ENCODE data around the gene BBOF1. TPM values are rescaled to one million over a fixed set of nuclear protein-coding genes. Genes with fewer than 3 reads are reported as not detected.
"Not testable (repeated sequence)": the region's sequence is repeated elsewhere in the genome, so short reads cannot be mapped to it uniquely, and the experiment has no call there.

The BBOF1 gene
- total RNA-seq, 3 donors from 2014 or later (not counting 1 experiment from before 2014, with no cell fraction given), result 3.1 to 3.6 (median 3.2) TPM

GRCh38 chr14:74111395-74112216, 92.5 kb downstream of the BBOF1 start:
- intact Hi-C loops (cut with micrococcal nuclease), result loop anchor here (1.0 kb wide), 2 partner anchors 140 to 146 kb away; no protein-coding TSS in a partner anchor
- TF ChIP-seq CTCF (IDR thresholded peaks at IDR 0.05), result peak; percentile 60
- ATAC-seq, result peak; percentile 60 to 76 (median 71)
- H3K27ac ChIP-seq (ENCODE audit: low read length); H3K4me1 Mint-ChIP-seq; H3K4me3 ChIP-seq (ENCODE audit: low read length); H3K9me3 ChIP-seq (ENCODE audit: control insufficient read depth, insufficient read depth, low read length); H3K36me3 Mint-ChIP-seq; H3K27me3 Mint-ChIP-seq (ENCODE audit: low read depth in 2 of 2); H3K27ac Mint-ChIP-seq; H3K27me3 ChIP-seq (ENCODE audit: control insufficient read depth, insufficient read depth, low read length); H3K4me1 ChIP-seq (ENCODE audit: control insufficient read depth, insufficient read depth, low read length); H3K9me3 Mint-ChIP-seq; H3K4me3 Mint-ChIP-seq: not testable (repeated sequence)
- 96% methylated on average over 11 of the region's 13 CpGs for WGBS (ENCODE audit: insufficient coverage)
- DNase-seq, result peak in 1 of 2 donors; percentile 65
- H3K36me3 ChIP-seq (ENCODE audit: control insufficient read depth, insufficient read depth, low read length), result peaks cover 12% of the 10 kb centered on the region

Other genes with a start within 250 kb of the BBOF1 start
- 1 to 10 TPM in 2 of 3 donors, under 1 TPM in 1; 0.48 to 1.5 (median 1.5) TPM for gene PTGR2, start 167.5 kb upstream of the BBOF1 start, total RNA-seq
- gene ZNF410, start 132.5 kb upstream of the BBOF1 start, total RNA-seq, result 100 to 1,000 TPM; 111 to 118 (median 113) TPM
- gene FAM161B, start 69.3 kb upstream of the BBOF1 start, total RNA-seq, result 1 to 10 TPM; 2.5 to 4.8 (median 3.1) TPM
- 10 to 100 TPM; 20.8 to 24.0 (median 21.7) TPM for gene COQ6, start 69.0 kb upstream of the BBOF1 start, total RNA-seq
- 10 to 100 TPM in 2 of 3 donors, 1 to 10 TPM in 1; 8.6 to 15.7 (median 13.0) TPM for gene ENTPD5, start 61 bp upstream of the BBOF1 start, total RNA-seq
- 1 to 10 TPM; 8.5 to 9.6 (median 9.5) TPM for gene ALDH6A1, start 65.1 kb downstream of the BBOF1 start, total RNA-seq
- gene LIN52, start 65.6 kb downstream of the BBOF1 start, total RNA-seq, result 10 to 100 TPM; 10.6 to 15.0 (median 12.8) TPM
- not detected for gene VSX2, start 220.1 kb downstream of the BBOF1 start, total RNA-seq